Endothelial cell of umbilical vein (primary cell): ENCODE measurements around the gene GNB2. TPM values are rescaled to one million over a fixed set of nuclear protein-coding genes. Genes with fewer than 3 reads are reported as not detected.
A peak's percentile ranks its signal among the peaks of the same experiment; 100 is the strongest.
"Not testable (repeated sequence)": the region's sequence is repeated elsewhere in the genome, so short reads cannot be mapped to it uniquely, and the experiment has no call there.

Source experiments
- BruUV-seq: library from RNA; stranded (reverse); fragments of 400-500 nt; replicated peaks from 2 replicates; lab custom pipeline; 2021; lab: Mats Ljungman, UMichigan
- CTCF ChIA-PET: fragments of 300-600, 350-600 bp; sonication (Branson Sonifier 250); formaldehyde crosslinking; loops from one replicate; lab custom pipeline; 2021; ENCODE audit warnings: antibody characterized with exemption, inconsistent platforms; lab: Charles Lee
- POLR2A ChIA-PET: fragments of 300-600, 350-600 bp; sonication (Branson Sonifier 250); formaldehyde crosslinking; loops from one replicate; lab custom pipeline; 2021; ENCODE audit warnings: antibody characterized with exemption, inconsistent platforms; lab: Charles Lee
- DNase-seq: peaks from one replicate; pipeline ENCODE4 v3.0.0-alpha.2; 2011; ENCODE audit warnings: low read depth, low spot score
- FAIRE-seq: peaks from 2 replicates; lab custom pipeline; 2011; peaks lifted over from hg19 to GRCh38; lab: Jason Lieb, UNC
- H2AFZ ChIP-seq: 2 replicates; pipeline ENCODE4 v1.6.0; 2012; ENCODE audit warnings: low read depth, low read length, control low read depth, inconsistent platforms
- H3K27ac ChIP-seq: 2 replicates; pipeline ENCODE4 v1.5.1; 2011; ENCODE audit warnings: low read depth, mild to moderate bottlenecking, control low read depth, low read length, moderate library complexity; ENCODE audit not compliant: insufficient read depth
- H3K27me3 ChIP-seq, 2 experiments: 2 replicates each; pipeline versions ENCODE4 v1.6.0 to v1.6.1; 2011; ENCODE audit warnings: low read length in 2 of 2, mixed read lengths in 1 of 2; ENCODE audit not compliant: control insufficient read depth in 2 of 2, insufficient read depth in 2 of 2
- H3K36me3 ChIP-seq, 2 experiments: 2 replicates in 1 of 2; 3 replicates in 1 of 2; pipeline ENCODE4 v1.5.1; 2011; ENCODE audit warnings: low read length in 2 of 2, mild to moderate bottlenecking in 1 of 2, moderate library complexity in 1 of 2; ENCODE audit not compliant: control insufficient read depth in 2 of 2, insufficient read depth in 2 of 2; ENCODE audit errors: extremely low read depth in 1 of 2
- H3K4me1 ChIP-seq: 3 replicates; pipeline ENCODE4 v1.5.1; 2011; ENCODE audit warnings: mild to moderate bottlenecking, low read length; ENCODE audit not compliant: control insufficient read depth, insufficient read depth; ENCODE audit errors: extremely low read depth
- H3K4me2 ChIP-seq: 2 replicates; pipeline ENCODE4 v1.6.1; 2011; ENCODE audit warnings: low read length, control low read depth, mixed read lengths; ENCODE audit not compliant: insufficient read depth
- H3K4me3 ChIP-seq, 3 experiments: fragments of 200-600 bp in 1 of 3; sonication (generic), shearing (Covaris generic) in 1 of 3; replicated peaks in 1 of 3; 2 replicates each; pipeline ENCODE4 v1.5.1; 2011 to 2016; ENCODE audit warnings: control low read depth in 3 of 3, low read length in 3 of 3, mild to moderate bottlenecking in 2 of 3, inconsistent platforms in 1 of 3, low read depth in 1 of 3, moderate library complexity in 1 of 3; ENCODE audit not compliant: insufficient read depth in 1 of 3
- H3K79me2 ChIP-seq: 2 replicates; pipeline ENCODE4 v1.6.0; 2012; ENCODE audit warnings: low read length, inconsistent platforms; ENCODE audit not compliant: control insufficient read depth, insufficient read depth
- H3K9ac ChIP-seq: replicated peaks from 2 replicates; pipeline ENCODE3; 2011; ENCODE audit warnings: low read length, control low read depth; ENCODE audit not compliant: insufficient read depth; ENCODE audit errors: extremely low read depth
- H3K9me1 ChIP-seq: replicated peaks from 3 replicates; pipeline ENCODE4 v1.6.0; 2011; ENCODE audit warnings: mild to moderate bottlenecking, low read length; ENCODE audit not compliant: control insufficient read depth, insufficient read depth; ENCODE audit errors: extremely low read depth
- H3K9me3 ChIP-seq: replicated peaks from 2 replicates; pipeline ENCODE4 v1.5.1; 2012; ENCODE audit warnings: low read length, inconsistent platforms; ENCODE audit not compliant: control insufficient read depth, insufficient read depth
- H4K20me1 ChIP-seq: replicated peaks from 2 replicates; pipeline ENCODE3; 2011; ENCODE audit warnings: mild to moderate bottlenecking, low read length; ENCODE audit not compliant: control insufficient read depth, insufficient read depth; ENCODE audit errors: extremely low read depth
- CTCF ChIP-seq, 2 donors: IDR thresholded peaks; 1 replicate in 1 of 2; 2 replicates in 1 of 2; pipeline ENCODE4 v1.5.1; 2011; ENCODE audit warnings: low read length in 2 of 2, mild to moderate bottlenecking in 2 of 2, moderate library complexity in 2 of 2, control low read depth in 1 of 2, inconsistent platforms in 1 of 2, low read depth in 1 of 2; ENCODE audit not compliant: insufficient read depth in 1 of 2; ENCODE audit errors: extremely low read depth in 1 of 2
- EZH2 ChIP-seq: IDR thresholded peaks from 2 replicates; pipeline ENCODE4 v1.6.1; 2012; ENCODE audit warnings: borderline replicate concordance, low read depth, mild to moderate bottlenecking, moderate library complexity, low read length, inconsistent platforms; ENCODE audit not compliant: severe bottlenecking
- FOS ChIP-seq: IDR thresholded peaks from 2 replicates; pipeline ENCODE4 v1.6.1; 2011; ENCODE audit warnings: mild to moderate bottlenecking, low read length, moderate library complexity, borderline replicate concordance; ENCODE audit not compliant: insufficient read depth
- GATA2 ChIP-seq: IDR thresholded peaks from 2 replicates; pipeline ENCODE4 v1.7.0; 2011; ENCODE audit warnings: low read depth, mild to moderate bottlenecking, moderate library complexity, mixed read lengths, low read length; ENCODE audit not compliant: insufficient read length, insufficient read depth
- JUN ChIP-seq: IDR thresholded peaks from 2 replicates; pipeline ENCODE4 v1.6.1; 2011; ENCODE audit warnings: borderline replicate concordance, low read depth; ENCODE audit not compliant: insufficient read length, insufficient read depth
- MYC ChIP-seq: IDR thresholded peaks from one replicate; pipeline ENCODE4 v1.6.1; 2011; ENCODE audit warnings: mild to moderate bottlenecking, low read depth, low read length
- POLR2A ChIP-seq: IDR thresholded peaks from 2 replicates; pipeline ENCODE4 v1.6.1; 2012; ENCODE audit warnings: low read depth, mild to moderate bottlenecking, control low read depth, low read length
- POLR2AphosphoS5 ChIP-seq: IDR thresholded peaks from 2 replicates; pipeline ENCODE4 v1.6.1; 2012; ENCODE audit warnings: low read depth, mild to moderate bottlenecking, control low read depth, low read length, moderate library complexity; ENCODE audit not compliant: insufficient read depth
- dilution Hi-C: fragments of 300-500 bp; cut with MboI; formaldehyde crosslinking; loops from one replicate; pipeline ENCODE4 v1.15.0; 2019; ENCODE audit warnings: low sequenced_read_pairs; ENCODE audit not compliant: extremely low pct_ligation_motif_present
- intact Hi-C: fragments of 100-400 bp; cut with micrococcal nuclease; formaldehyde crosslinking; loops from one replicate; pipeline ENCODE4 v1.10.0; 2022
- polyA plus RNA-seq, 4 experiments: library from polyadenylated mRNA; depleted of rRNA in 3 of 4; stranded (reverse) in 3 of 4; unstranded in 1 of 4; fragments of >200 nt; gene quantifications; 2 replicates each; pipeline versions ENCODE4 v1.2.1 to v1.2.3, GENCODE V29; 2011 to 2012; ENCODE audit warnings: missing spikeins in 1 of 4
- total RNA-seq: library from RNA; stranded (reverse); gene quantifications from 2 replicates; pipeline ENCODE4 v1.2.3, GENCODE V29; 2021
- TF ChIP-seq, protein P1 (sequence below): IDR thresholded peaks from 2 replicates; pipeline ENCODE4 v1.6.1; 2011; ENCODE audit not compliant: insufficient read depth, insufficient read length

Gene GNB2
- total and polyA plus RNA-seq, 2 donors (not counting 3 experiments of a cell fraction or from before 2014, with no cell fraction given), result 297 to 433 TPM

GRCh38 chr7:100655908-100656674 is 17.4 kb upstream of the GNB2 start, which contains the start of gene ACTL6B:
TSS of gene ACTL6B (minus strand) at chr7:100656448. CDS start at chr7:100656354, 94 bp downstream.
- Histone ChIP-seq H3K4me1 (no peaks in the 10 kb centered on the region), H4K20me1 (no peaks in the 10 kb centered on the region), H3K4me2 (no peak within 1 kb of the TSS), H3K79me2 (no peaks in the 10 kb centered on the region), H3K9ac (no peak within 1 kb of the TSS), H3K9me3 (no peaks in the 10 kb centered on the region), H3K4me3 (no peak within 1 kb of the TSS), H3K27ac (no peak within 1 kb of the TSS), H2AFZ (no peak within 1 kb of the TSS), H3K36me3 (no peaks in the 10 kb centered on the region), H3K27me3 (peaks cover 2 to 4% of the 10 kb centered on the region in 2 experiments), H3K9me1 (no peaks in the 10 kb centered on the region)
- DNase-seq (peak; percentile 56), FAIRE-seq (peak; percentile 73)
- TF ChIP-seq MYC (no peak), EZH2 (no peak), CTCF (IDR thresholded peaks at IDR 0.05; ENCODE audit: extremely low read depth in 1 of 2, insufficient read depth in 1 of 2, low read depth in 1 of 2, low read length in 2 of 2) (no peak), GATA2 (no peak), POLR2AphosphoS5 (no peak), FOS (no peak), POLR2A (no peak), JUN (no peak)
- TF ChIP-seq, protein P1, sequence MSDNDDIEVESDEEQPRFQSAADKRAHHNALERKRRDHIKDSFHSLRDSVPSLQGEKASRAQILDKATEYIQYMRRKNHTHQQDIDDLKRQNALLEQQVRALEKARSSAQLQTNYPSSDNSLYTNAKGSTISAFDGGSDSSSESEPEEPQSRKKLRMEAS, result no peak
- CTCF ChIA-PET, result interaction anchor here (0.7 to 1.0 kb wide), 2 partner anchors 15 to 23 kb away, joined by 3 to 4 read pairs; no protein-coding TSS in a partner anchor
- intact Hi-C loops, result loop anchor here (1.0 kb wide), 2 partner anchors 17 to 30 kb away; partner anchors contain the start of gene GNB2
- POLR2A ChIA-PET, result no interaction called here
- dilution Hi-C loops, result no loop called here
- BruUV-seq, result no TSS peak

DNA sequence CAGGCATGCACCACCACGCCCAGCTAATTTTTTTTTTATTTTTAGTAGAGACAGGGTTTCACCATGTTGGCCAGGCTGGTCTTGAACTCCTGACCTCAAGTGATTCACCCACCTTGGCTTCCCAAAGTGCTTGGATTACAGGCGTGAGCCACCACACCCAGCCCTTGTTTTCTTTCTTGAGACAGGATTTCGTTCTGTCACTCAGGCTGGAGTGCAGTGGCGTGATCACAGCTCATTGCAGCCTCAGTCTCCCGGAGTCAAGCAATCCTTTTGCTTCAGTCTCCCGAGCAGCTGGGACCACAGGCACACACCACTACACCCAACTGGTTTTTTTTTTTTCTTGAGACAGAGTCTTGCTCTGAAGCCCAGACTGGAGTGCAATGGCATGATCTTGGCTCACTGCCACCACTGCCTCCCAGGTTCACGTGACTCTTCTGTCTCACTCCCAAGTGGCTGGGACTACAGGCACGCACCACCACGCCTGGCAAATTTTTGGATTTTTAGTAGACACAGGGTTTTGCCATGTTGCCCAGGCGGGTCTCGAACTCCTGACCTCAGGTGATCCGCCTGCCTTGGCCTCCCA is 11.3 kb upstream of the GNB2 start:
- H3K9me1 ChIP-seq, BruUV-seq, H3K4me1 ChIP-seq, H3K4me2 ChIP-seq, H3K9ac ChIP-seq, FAIRE-seq, DNase-seq, CTCF ChIA-PET, H3K36me3 ChIP-seq, H2AFZ ChIP-seq, dilution Hi-C loops, intact Hi-C loops, H3K4me3 ChIP-seq, H3K79me2 ChIP-seq, H3K27ac ChIP-seq, H3K9me3 ChIP-seq, H3K27me3 ChIP-seq, H4K20me1 ChIP-seq, POLR2A ChIA-PET: not testable (repeated sequence)
